HG02642 (cell line): Measurements from ENCODE around the gene SLC25A13.
"Not testable (repeated sequence)": the region's sequence is repeated elsewhere in the genome, so short reads cannot be mapped to it uniquely, and the experiment has no call there.

Experiments
- ATAC-seq: cut with Tn5 transposase; IDR thresholded peaks from one replicate; pipeline ENCODE4 v1.9.1; 2021; ENCODE audit warnings: mild to moderate bottlenecking; ENCODE audit not compliant: unreplicated experiment, poor library complexity

Gene SLC25A13

GRCh38 chr7:96179341-96179740 lies 142.6 kb downstream of the SLC25A13 start:
- no peak for ATAC-seq

GRCh38 chr7:96178581-96178980 lies 143.3 kb downstream of the SLC25A13 start:
- no peak for ATAC-seq

DNA sequence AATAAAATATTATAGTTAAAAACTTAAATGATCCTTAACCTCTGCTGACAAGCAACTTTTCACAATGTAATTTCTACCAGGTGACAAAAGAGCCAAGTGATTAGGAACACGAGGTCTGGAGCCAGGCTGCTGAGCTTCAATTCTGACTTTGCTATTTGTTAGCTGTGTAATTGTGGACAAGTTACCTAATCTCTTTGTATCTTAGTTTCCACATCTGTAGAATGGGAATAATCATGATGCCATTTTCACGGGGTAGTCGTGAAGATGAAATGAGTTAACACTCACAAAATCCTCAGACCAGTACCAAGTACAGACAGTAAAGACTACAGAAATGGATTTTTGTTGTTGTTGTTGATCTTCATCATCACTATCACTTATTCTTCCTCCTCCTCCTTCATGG lies 144.5 kb downstream of the SLC25A13 start:
- no peak for ATAC-seq

DNA sequence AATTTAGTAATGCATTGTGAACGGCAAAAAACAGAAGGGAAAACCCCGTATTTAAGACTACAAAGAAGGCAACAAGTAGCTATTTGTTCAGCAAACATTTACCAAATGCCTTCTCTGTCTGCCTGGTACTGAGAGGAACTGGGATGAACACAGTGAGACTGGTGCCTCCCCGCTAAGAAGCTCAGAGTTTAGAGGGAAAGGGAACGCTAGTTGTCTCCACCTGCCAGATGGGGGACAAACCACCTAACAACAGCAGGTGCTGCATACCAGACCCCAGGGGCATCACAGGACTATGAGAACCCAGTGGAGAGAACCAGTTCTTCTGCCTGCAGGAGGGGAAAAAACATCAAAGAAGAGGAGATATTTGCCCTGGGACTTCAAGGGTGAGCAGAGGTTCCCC lies 147.1 kb downstream of the SLC25A13 start:
- no peak for ATAC-seq

DNA sequence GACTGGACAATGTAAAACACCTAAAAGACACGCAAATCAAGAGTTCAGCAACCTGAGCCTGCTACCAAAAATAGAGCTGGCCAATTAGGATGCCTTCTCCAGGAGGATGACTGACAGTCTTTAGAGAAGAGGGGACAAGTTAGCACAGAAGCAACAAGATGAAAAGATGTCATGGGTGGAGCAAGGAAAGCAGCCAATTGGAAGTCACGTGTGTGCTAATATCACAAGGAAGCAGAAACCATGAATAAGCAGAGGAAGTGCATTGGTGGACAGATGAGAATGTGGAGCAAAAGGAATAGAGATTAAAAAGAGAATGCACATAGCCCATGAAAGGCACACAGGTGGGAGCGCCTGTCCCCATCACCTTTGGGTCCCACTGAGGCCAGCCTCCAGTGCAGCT lies 148.1 kb downstream of the SLC25A13 start:
- ATAC-seq, result no peak

GRCh38 chr7:96169439-96169838 lies 152.5 kb downstream of the SLC25A13 start:
- no peak for ATAC-seq

DNA sequence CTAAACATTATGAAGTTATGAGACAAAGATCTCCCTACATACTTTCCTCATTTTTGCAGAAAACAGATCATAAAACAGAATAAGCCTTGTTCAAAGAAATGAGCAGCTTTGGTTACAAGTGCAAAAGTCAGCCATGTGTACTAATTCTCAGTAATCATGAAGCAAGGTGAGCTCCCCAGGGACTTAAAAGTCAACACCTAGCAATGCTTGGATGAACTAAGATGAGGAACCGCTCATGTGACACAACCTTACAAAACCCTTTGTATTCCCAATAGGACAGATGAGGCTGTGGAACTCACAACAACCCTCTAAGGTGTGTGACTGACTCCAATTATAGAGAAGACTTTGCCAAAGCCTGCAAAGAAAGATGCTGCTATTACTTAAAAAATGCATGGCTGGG lies 154.5 kb downstream of the SLC25A13 start:
- no peak for ATAC-seq

DNA sequence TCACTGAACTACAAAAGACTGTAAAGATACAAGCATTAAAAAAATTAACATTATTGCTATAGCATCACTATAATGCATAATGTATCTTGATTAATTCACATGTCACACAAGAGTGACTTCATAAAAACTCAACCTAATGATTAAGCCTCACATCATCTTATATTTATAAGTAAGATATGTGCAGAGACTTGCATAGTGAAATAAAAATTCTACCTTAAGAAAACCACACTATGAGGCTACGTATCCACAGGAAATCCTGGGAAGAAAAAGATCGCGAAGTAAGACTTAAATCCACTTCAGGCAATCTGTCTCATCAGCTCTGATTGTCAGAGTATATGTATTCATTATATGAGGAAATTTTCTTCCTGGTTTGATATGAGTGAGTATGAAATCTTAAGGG lies 160.0 kb downstream of the SLC25A13 start:
- ATAC-seq, result no peak

DNA sequence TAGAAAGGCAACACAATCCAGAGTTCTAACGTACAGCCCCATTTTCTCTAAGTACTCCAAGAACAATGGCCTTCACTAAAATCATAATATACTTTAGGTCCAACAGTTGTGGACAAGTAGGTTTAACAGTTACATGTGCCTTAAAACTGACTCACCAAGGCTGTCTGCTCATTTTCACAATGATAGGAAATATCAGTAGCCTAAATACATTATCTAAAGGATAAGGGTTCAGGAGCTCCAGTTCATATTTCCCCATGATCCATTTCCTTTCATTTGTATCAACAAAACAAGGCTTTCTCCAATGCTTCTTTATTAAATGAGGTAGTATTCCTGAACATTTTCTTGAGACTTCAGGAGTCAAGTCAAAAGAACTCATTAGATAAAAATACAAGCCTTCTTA lies 164.0 kb downstream of the SLC25A13 start:
- no peak for ATAC-seq

DNA sequence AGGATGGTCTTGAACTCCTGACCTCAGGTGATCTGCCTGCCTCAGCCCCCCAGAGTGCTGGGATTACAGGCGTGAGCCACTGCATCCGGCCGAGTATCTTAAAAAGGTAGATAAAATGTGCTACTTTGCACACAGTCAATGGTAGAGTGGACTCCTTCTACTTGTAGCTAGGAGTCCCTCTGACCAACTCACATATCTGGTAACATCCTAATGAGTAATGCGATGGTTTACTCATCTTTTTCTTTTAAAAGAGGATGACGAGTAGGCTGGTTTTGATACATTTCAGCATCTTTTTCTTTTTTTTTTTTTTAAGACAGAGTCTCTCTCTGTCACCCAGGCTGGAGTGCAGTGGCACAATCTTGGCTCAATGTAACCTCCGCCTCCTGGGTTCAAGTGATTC lies 167.4 kb downstream of the SLC25A13 start:
- ATAC-seq, result not testable (repeated sequence)

- no peak for ATAC-seq
Measured at GRCh38 chr7:96152706-96153105, 169.2 kb downstream of the SLC25A13 start.

DNA sequence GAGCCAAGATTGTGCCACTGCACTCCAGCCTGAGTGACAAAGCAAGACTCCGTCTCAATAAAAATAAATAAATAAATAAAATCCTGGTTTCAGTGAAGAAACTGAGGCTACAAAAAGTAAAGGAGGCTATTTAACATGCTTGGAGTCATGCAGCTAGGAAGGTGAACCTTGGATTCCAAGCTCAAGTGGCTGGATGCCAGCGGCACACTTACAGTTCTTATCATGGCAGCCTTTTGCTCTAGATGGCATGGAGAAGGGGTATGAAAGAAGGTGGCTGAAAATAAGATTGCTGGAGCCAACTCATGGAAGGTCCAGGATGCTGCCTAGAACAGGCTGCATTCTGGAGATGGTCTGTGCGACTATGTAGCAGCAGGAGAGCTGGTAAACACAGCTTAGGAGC lies 170.0 kb downstream of the SLC25A13 start:
- no peak for ATAC-seq

GRCh38 chr7:96144260-96144526 lies 177.7 kb downstream of the SLC25A13 start:
- ATAC-seq, result no peak

- ATAC-seq, result no peak
Measured at GRCh38 chr7:96143495-96144259, 178.2 kb downstream of the SLC25A13 start.

DNA sequence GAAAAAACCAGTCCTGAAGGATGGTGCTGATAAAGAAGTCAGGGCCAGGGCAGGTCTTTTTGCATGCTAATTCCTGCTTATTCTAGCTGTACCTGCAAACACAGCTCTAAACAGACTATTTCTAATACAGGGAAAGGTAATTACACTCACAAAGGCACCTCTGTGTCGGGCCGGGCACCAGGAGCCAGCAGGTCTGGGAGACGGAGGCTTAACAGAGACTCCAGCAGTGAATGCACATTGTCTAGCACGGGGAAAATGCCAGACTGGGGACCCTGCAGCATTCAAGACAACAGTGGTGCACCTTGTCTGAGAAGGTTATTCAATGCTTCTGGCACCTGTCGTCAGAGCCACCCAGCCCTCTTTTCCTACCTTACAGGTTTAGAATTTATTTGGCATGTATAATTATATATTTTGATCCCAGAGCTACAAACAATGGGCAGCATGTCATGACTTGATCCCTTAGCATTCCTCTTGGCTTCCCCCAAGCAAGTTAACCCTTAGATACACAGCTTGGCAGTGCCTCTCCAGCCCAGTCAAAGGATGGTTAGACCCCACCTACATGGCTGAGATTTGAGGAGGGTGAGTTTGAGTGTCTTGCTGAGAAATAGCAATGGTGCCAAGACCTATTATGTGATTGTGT lies 185.2 kb downstream of the SLC25A13 start:
- ATAC-seq, result no peak

DNA sequence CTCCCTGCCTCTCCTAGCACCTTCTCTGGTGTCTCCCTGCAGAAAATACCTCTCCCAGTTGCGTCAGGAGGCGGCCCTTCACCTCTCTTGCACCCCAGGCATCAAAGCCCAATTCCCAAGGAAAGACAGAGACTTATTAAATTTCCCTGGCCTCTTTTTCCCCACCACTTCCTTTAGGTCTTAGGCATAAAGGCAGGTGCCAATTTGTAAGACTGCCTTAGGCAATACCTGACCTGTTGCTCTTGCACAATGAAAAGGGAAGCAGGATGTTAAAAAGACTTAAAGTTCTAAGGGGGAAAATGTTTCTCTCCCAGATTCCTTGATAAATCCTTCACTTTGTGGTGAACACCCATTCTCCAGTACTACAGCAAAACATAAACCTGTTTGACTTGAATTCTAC lies 186.7 kb downstream of the SLC25A13 start:
- no peak for ATAC-seq

DNA sequence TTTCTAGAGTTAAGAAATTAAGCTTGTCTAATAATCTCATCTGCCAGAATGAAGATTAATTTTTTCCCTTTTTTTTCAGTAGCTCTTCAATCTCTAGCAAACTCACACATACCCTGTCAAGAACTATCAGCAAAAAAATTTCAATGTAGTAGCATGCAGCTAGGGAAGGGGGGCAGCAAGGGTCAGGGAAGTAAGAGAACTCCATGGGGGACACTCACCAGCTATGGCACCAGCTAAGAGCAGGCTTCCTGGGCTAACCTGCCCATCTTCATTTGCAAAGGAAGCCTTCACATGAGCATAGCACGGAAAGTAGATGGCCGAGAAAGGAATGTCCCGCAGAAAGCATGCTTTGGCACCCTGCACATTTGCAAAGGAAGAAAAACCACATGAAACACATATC lies 190.4 kb downstream of the SLC25A13 start:
- ATAC-seq, result no peak

GRCh38 chr7:96127746-96128145 lies 194.2 kb downstream of the SLC25A13 start:
- ATAC-seq, result no peak

GRCh38 chr7:96126382-96126781 lies 195.5 kb downstream of the SLC25A13 start:
- no peak for ATAC-seq

DNA sequence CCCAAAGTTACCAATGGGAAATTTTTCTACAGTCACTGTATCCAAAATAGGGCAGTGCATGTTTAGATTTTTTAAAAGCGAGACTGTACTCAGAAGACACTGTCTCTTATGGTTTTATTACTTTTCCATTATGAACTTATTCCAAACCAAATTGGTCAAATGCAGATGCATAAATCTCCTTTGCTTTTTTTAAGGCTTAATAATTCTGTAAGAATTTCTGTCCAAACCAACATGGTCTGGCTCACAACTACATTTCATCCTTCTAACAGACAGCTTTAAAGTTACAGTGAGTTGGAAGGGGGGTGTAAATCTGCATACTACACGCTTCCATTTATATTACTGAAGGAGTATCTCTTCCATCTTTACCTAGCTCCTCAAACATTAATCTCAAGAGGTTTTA lies 199.2 kb downstream of the SLC25A13 start:
- no peak for ATAC-seq

- no peak for ATAC-seq
Measured at GRCh38 chr7:96121752-96122151, 200.1 kb downstream of the SLC25A13 start.

DNA sequence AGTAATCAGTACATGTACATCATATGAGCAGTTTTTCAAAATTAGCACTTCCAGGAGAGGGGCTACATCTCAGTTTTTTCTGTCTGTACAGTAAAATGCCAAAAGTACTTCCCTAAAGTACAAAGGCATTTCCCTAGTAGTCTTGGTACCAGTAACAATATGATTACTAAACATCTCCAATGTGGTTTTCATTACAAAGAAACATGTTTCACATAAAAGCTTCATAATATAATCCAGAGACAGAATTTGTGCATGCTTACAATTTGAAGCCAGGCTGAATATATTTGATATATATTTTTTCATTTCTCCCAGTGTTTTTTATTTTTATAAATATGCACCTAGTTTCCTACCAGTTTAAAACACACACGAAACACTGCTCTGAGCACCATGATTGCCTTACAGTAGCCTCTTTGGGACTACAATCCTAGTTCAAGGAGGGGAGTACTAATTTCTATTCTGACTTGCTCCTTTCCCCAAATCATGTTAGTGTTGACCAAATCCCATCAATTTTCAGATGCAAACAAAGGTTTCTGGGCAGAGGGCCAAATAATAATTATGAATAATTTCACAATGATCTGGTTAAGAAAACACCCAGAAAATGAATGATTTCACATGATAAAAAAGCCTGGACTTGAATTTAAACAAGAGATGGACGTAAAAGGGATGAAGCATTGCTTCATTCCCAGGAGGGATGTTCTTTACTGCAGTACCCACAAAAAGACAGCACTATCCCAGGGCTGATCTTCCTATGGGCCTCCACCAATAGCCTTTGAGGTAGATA lies 201.3 kb downstream of the SLC25A13 start:
- no peak for ATAC-seq
